Measurements from ENCODE around the gene DAPP1.
A peak's percentile ranks its signal among the peaks of the same experiment; 100 is the strongest.

Gene DAPP1

GRCh38 chr4:99857307-99857706 is 40.7 kb downstream of the DAPP1 start:
- peak in 1 of 2 donors; percentile 49 for DNase-seq

GRCh38 chr4:99859618-99860017 is 43.0 kb downstream of the DAPP1 start:
- DNase-seq = no peak

- DNase-seq = no peak
These were observed 43.9 kb downstream of the DAPP1 start for GRCh38 chr4:99860521-99860920.

GRCh38 chr4:99861120-99861905 is 44.7 kb downstream of the DAPP1 start:
- DNase-seq = no peak

- no peak for DNase-seq
These were observed 47.2 kb downstream of the DAPP1 start for GRCh38 chr4:99863804-99864203.

- DNase-seq = no peak
These were observed 51.5 kb downstream of the DAPP1 start for GRCh38 chr4:99868126-99868596.

- no peak for DNase-seq
These were observed 55.9 kb downstream of the DAPP1 start for GRCh38 chr4:99872570-99872969.

- no peak for DNase-seq
These were observed 58.4 kb downstream of the DAPP1 start for GRCh38 chr4:99875071-99875470.

- DNase-seq = no peak
These were observed 60.3 kb downstream of the DAPP1 start for GRCh38 chr4:99876946-99877345.

- no peak for DNase-seq
These were observed 62.0 kb downstream of the DAPP1 start for GRCh38 chr4:99878604-99879003.

GRCh38 chr4:99879458-99879857 is 62.8 kb downstream of the DAPP1 start:
- DNase-seq = no peak

GRCh38 chr4:99885063-99885664 is 68.5 kb downstream of the DAPP1 start:
- DNase-seq = peak in 1 of 2 donors; percentile 47

GRCh38 chr4:99885687-99886086 is 69.1 kb downstream of the DAPP1 start:
- DNase-seq = no peak

GRCh38 chr4:99886146-99886545 is 69.5 kb downstream of the DAPP1 start:
- DNase-seq = no peak

- DNase-seq = no peak
These were observed 71.2 kb downstream of the DAPP1 start for GRCh38 chr4:99887837-99888236.

- no peak for DNase-seq
These were observed 74.7 kb downstream of the DAPP1 start for GRCh38 chr4:99891351-99891750.

GRCh38 chr4:99893029-99893428 is 76.4 kb downstream of the DAPP1 start:
- no peak for DNase-seq

GRCh38 chr4:99893839-99894160 is 77.2 kb downstream of the DAPP1 start:
- DNase-seq = no peak

- DNase-seq = peak; percentile 64 to 87
These were observed 77.8 kb downstream of the DAPP1 start, which contains the start of gene LAMTOR3 for GRCh38 chr4:99894161-99894997. Gene LAMTOR3 (minus strand): TSS chr4:99894427. CDS start chr4:99893963, 464 bp downstream.

GRCh38 chr4:99894998-99895397 is 78.4 kb downstream of the DAPP1 start:
- DNase-seq = no peak

GRCh38 chr4:99915449-99915848 is 98.8 kb downstream of the DAPP1 start:
- DNase-seq = no peak

- no peak for DNase-seq
These were observed 100.9 kb downstream of the DAPP1 start for GRCh38 chr4:99917575-99917974.

GRCh38 chr4:99918656-99919055 is 102.0 kb downstream of the DAPP1 start:
- no peak for DNase-seq
